Stimulated activated CD4-positive, alpha-beta T cell treated with anti-CD3 and anti-CD28 coated beads, Interleukin-15, amount 100 ng/mL, for 1 hour (primary cell): ENCODE results near the gene EPB41L3.

ENCODE experiments used
- DNase-seq, 2 donors: peaks; one replicate each; pipeline ENCODE4 v3.0.0-alpha.2; 2020; ENCODE audit warnings: low read depth in 1 of 2, low spot score in 1 of 2

Gene EPB41L3

GRCh38 chr18:5456577-5457461 lies 87.0 kb downstream of the EPB41L3 start:
- no peak for DNase-seq

GRCh38 chr18:5455674-5456073 lies 88.1 kb downstream of the EPB41L3 start:
- DNase-seq: no peak

GRCh38 chr18:5452943-5453443 lies 90.8 kb downstream of the EPB41L3 start:
- no peak for DNase-seq

GRCh38 chr18:5451871-5452270 lies 91.9 kb downstream of the EPB41L3 start:
- no peak for DNase-seq

GRCh38 chr18:5451150-5451549 lies 92.6 kb downstream of the EPB41L3 start:
- DNase-seq: no peak

- no peak for DNase-seq
Measured at GRCh38 chr18:5449858-5450509, 93.8 kb downstream of the EPB41L3 start.

GRCh38 chr18:5447442-5447841 lies 96.4 kb downstream of the EPB41L3 start:
- no peak for DNase-seq

- no peak for DNase-seq
Measured at GRCh38 chr18:5444847-5445246, 99.0 kb downstream of the EPB41L3 start.

GRCh38 chr18:5444269-5444668 lies 99.5 kb downstream of the EPB41L3 start:
- no peak for DNase-seq

GRCh38 chr18:5439986-5440696 lies 103.7 kb downstream of the EPB41L3 start:
- DNase-seq: no peak

- DNase-seq: no peak
Measured at GRCh38 chr18:5434425-5434824, 109.4 kb downstream of the EPB41L3 start.

- no peak for DNase-seq
Measured at GRCh38 chr18:5431836-5432575, 111.8 kb downstream of the EPB41L3 start.

GRCh38 chr18:5430131-5430530 lies 113.7 kb downstream of the EPB41L3 start:
- DNase-seq: no peak

GRCh38 chr18:5429681-5430080 lies 114.1 kb downstream of the EPB41L3 start:
- DNase-seq: no peak

- DNase-seq: no peak
Measured at GRCh38 chr18:5425721-5426120, 118.1 kb downstream of the EPB41L3 start.

GRCh38 chr18:5424903-5425664 lies 118.7 kb downstream of the EPB41L3 start:
- no peak for DNase-seq

- DNase-seq: no peak
Measured at GRCh38 chr18:5422626-5423025, 121.2 kb downstream of the EPB41L3 start.

- DNase-seq: no peak
Measured at GRCh38 chr18:5421981-5422380, 121.8 kb downstream of the EPB41L3 start.

- no peak for DNase-seq
Measured at GRCh38 chr18:5420906-5421305, 122.9 kb downstream of the EPB41L3 start.

GRCh38 chr18:5419601-5420000 lies 124.2 kb downstream of the EPB41L3 start:
- DNase-seq: no peak
